ENCODE measurements around the gene STOML2. TPM values are rescaled to one million over a fixed set of nuclear protein-coding genes. Genes with fewer than 3 reads are reported as not detected.
"Not testable (repeated sequence)": the region's sequence is repeated elsewhere in the genome, so short reads cannot be mapped to it uniquely, and the experiment has no call there.

The STOML2 gene, protein sequence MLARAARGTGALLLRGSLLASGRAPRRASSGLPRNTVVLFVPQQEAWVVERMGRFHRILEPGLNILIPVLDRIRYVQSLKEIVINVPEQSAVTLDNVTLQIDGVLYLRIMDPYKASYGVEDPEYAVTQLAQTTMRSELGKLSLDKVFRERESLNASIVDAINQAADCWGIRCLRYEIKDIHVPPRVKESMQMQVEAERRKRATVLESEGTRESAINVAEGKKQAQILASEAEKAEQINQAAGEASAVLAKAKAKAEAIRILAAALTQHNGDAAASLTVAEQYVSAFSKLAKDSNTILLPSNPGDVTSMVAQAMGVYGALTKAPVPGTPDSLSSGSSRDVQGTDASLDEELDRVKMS
- 71.4 to 82.0 TPM (median 71.7 TPM) in 3 replicates for total RNA-seq
- long read RNA-seq, transcript STOML2-201 (10 exons, 1,278 nt): major isoform, 87 of 121 reads
- long read RNA-seq, partial matches to known transcripts: 28 of 121 reads
- long read RNA-seq, other reads (novel, unspliced or antisense): 4 of 121 reads

DNA sequence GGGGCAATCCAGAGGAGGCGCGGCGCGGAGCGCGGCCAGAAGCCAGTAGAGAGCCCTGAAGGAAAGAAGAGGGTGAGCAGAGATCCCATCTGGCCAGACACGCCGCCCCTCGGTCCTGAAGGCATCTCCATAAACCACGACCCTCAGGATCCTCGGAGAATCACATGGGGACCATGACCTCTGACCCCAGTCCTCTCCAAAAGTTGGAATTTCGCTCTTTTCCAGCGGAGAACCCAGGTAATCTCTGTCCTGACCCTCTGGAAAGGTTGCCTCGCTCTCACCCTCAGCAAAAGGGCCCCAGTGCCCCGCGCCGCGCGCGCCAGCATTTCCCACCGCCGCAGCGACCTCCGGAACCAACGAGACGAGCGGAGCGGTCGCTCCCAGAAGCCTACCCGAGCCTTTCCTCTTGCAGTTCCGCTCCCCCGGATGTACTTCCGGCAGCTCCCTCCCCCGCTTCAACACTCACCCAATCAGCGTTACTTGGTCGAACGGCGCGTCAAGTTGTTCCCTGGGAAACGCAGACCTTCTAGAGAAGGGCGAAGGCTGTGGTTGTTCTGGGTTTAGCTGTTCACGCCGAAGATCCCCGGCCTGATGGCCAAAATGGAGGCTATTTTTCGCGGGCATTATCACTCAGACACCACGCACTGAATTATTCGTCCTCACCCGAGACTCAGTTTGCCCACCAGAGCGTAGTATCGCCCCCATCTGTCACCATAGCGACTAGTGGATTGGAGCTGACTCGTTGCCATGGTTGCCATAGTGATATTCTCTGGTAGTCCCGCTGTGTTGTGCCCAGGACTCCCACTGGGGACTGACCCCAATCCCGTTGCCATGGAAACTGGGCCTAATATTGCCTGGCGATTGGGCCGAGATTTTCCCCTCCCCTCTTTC is at the start of gene STOML2:
Gene STOML2 (minus strand): TSS at position 363 of the 891 bp plus-strand sequence. CDS start 37 bp downstream, at position 326.
- TF ChIP-seq, protein P1, sequence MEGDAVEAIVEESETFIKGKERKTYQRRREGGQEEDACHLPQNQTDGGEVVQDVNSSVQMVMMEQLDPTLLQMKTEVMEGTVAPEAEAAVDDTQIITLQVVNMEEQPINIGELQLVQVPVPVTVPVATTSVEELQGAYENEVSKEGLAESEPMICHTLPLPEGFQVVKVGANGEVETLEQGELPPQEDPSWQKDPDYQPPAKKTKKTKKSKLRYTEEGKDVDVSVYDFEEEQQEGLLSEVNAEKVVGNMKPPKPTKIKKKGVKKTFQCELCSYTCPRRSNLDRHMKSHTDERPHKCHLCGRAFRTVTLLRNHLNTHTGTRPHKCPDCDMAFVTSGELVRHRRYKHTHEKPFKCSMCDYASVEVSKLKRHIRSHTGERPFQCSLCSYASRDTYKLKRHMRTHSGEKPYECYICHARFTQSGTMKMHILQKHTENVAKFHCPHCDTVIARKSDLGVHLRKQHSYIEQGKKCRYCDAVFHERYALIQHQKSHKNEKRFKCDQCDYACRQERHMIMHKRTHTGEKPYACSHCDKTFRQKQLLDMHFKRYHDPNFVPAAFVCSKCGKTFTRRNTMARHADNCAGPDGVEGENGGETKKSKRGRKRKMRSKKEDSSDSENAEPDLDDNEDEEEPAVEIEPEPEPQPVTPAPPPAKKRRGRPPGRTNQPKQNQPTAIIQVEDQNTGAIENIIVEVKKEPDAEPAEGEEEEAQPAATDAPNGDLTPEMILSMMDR (IDR thresholded peaks at IDR 0.05): no peak
- H3K27me3 Mint-ChIP-seq (ENCODE audit: low read depth): no peaks in the 10 kb centered on the region
- H3K4me3 Mint-ChIP-seq (ENCODE audit: unreplicated experiment): peak within 1 kb of the TSS; percentile 96
- no peaks in the 10 kb centered on the region for H3K9me3 Mint-ChIP-seq (ENCODE audit: low read depth)
- peaks cover 27% of the 10 kb centered on the region for H3K4me1 Mint-ChIP-seq (ENCODE audit: low read depth)
- H3K36me3 Mint-ChIP-seq (ENCODE audit: low read depth): peaks cover 24% of the 10 kb centered on the region
- H3K27ac Mint-ChIP-seq (ENCODE audit: unreplicated experiment): peak within 1 kb of the TSS; percentile 99
- peak; percentile 97 for DNase-seq (ENCODE audit: low spot score)

DNA sequence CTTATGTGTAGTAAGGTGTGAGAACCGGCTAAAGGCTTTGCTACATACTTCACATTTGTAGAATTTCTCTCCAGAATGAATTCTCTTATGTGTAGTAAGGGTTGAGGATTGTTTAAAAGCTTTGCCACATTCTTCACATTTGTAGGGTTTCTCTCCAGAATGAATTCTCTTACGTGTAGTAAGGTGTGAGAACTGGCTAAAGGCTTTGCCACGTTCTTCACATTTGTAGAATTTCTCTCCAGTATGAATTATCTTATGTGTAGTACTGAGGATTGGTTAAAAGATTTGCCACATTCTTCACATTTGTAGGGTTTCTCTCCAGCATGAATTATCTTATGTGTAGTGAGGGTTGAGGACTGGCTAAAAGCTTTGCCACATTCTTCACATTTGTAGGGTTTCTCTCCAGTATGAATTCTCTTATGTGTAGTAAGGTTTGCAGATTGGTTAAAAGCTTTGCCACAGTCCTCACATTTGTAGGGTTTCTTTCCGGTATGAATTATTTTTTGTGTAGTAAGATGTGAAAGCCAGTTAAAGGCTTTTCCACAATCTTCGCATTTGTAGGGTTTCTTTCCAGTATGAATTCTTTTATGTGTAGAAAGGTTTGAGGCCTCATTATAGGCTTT is 45.1 kb upstream of the STOML2 start:
- H3K9me3 Mint-ChIP-seq (ENCODE audit: low read depth): peaks cover 43% of the 10 kb centered on the region
- H3K4me3 Mint-ChIP-seq (ENCODE audit: unreplicated experiment); H3K4me1 Mint-ChIP-seq (ENCODE audit: low read depth); H3K27ac Mint-ChIP-seq (ENCODE audit: unreplicated experiment); H3K27me3 Mint-ChIP-seq (ENCODE audit: low read depth); DNase-seq (ENCODE audit: low spot score): not testable (repeated sequence)
- peaks cover 19% of the 10 kb centered on the region for H3K36me3 Mint-ChIP-seq (ENCODE audit: low read depth)

DNA sequence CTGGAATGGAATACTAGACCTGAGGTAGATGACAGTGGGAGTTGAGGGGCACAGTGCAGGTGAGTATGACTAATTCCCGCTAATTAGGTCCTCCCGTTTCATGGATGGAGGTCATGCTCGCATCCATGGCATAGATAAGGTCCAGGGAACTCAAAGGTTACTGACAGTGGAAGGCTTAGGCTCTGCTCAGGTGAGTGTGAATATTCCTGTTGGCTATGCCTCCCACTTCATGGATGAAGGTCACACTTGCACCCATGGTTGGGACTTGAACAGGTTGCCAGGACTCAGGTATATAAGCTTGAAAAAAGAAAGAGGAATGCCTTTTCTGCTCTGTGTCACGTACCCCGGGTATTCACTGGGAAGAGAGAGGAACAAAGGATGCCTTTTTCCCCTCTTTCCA is 39.1 kb upstream of the STOML2 start:
- no peak for DNase-seq (ENCODE audit: low spot score)
- TF ChIP-seq, protein P1 (IDR thresholded peaks at IDR 0.05): no peak
- H3K27ac Mint-ChIP-seq (ENCODE audit: unreplicated experiment): no peak overlapping the region
- H3K27me3 Mint-ChIP-seq (ENCODE audit: low read depth): peaks cover 3% of the 10 kb centered on the region
- no peak overlapping the region for H3K4me3 Mint-ChIP-seq (ENCODE audit: unreplicated experiment)
- no peaks in the 10 kb centered on the region for H3K4me1 Mint-ChIP-seq (ENCODE audit: low read depth)
- H3K36me3 Mint-ChIP-seq (ENCODE audit: low read depth): peaks cover 4% of the 10 kb centered on the region
- peaks cover 17% of the 10 kb centered on the region for H3K9me3 Mint-ChIP-seq (ENCODE audit: low read depth)

DNA sequence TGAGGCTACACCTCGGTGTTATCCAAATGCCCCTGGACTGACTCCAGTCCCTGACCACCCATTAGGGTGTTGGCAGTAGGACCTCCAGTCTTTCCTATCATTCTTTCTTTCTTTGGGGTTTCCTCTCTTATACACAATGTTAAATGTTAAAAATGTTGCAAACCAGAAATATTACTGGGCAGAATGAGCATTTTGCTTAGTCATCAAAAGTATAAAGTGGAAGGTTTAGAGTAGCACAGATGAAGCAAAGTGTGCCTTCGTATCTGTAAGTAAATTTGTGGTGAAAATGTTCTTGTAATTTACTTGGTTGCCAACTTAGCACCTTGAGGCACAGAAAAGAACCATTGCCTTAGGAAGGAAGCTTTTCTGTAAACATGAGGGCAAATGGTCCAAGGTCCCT is 37.2 kb upstream of the STOML2 start:
- no peak overlapping the region for H3K4me3 Mint-ChIP-seq (ENCODE audit: unreplicated experiment)
- no peaks in the 10 kb centered on the region for H3K4me1 Mint-ChIP-seq (ENCODE audit: low read depth)
- H3K36me3 Mint-ChIP-seq (ENCODE audit: low read depth): peaks cover 2% of the 10 kb centered on the region
- peaks cover 11% of the 10 kb centered on the region for H3K9me3 Mint-ChIP-seq (ENCODE audit: low read depth)
- no peak for DNase-seq (ENCODE audit: low spot score)
- TF ChIP-seq, protein P1 (IDR thresholded peaks at IDR 0.05): no peak
- H3K27me3 Mint-ChIP-seq (ENCODE audit: low read depth): peaks cover 5% of the 10 kb centered on the region
- no peak overlapping the region for H3K27ac Mint-ChIP-seq (ENCODE audit: unreplicated experiment)

DNA sequence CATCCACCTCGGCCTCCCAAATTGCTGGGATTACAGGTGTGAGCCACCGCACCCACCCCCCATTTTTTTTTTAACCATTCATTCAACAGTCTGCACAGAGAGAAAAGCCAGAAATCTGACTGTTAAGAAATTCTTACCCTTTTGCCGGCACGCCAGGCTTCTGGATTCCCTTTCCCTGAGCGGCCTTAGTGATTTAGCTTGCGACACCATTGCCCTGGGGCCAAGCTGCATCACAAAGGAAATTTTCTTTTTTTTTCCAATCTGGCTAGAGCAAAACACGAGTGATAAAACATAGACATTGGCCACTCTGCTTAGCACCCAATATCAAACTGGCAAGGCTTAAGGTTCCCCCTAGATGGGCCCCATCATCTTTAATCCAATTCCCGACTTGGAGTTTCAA is 33.9 kb upstream of the STOML2 start:
- Mint-ChIP-seq H3K4me1 (ENCODE audit: low read depth) (no peaks in the 10 kb centered on the region), H3K9me3 (ENCODE audit: low read depth) (peaks cover 6% of the 10 kb centered on the region), H3K27me3 (ENCODE audit: low read depth) (peaks cover 9% of the 10 kb centered on the region), H3K27ac (ENCODE audit: unreplicated experiment) (no peak overlapping the region), H3K4me3 (ENCODE audit: unreplicated experiment) (no peak overlapping the region), H3K36me3 (ENCODE audit: low read depth) (no peaks in the 10 kb centered on the region)
- TF ChIP-seq, protein P1 (IDR thresholded peaks at IDR 0.05): no peak
- DNase-seq (ENCODE audit: low spot score): no peak
